GM21825 (cell line): ENCODE measurements around the gene ARHGAP19.

ENCODE experiments used
- ATAC-seq: cut with Tn5 transposase; IDR thresholded peaks from one replicate; pipeline ENCODE4 v1.9.1; 2021; ENCODE audit warnings: mild to moderate bottlenecking, moderate library complexity; ENCODE audit not compliant: unreplicated experiment

ARHGAP19 gene

DNA sequence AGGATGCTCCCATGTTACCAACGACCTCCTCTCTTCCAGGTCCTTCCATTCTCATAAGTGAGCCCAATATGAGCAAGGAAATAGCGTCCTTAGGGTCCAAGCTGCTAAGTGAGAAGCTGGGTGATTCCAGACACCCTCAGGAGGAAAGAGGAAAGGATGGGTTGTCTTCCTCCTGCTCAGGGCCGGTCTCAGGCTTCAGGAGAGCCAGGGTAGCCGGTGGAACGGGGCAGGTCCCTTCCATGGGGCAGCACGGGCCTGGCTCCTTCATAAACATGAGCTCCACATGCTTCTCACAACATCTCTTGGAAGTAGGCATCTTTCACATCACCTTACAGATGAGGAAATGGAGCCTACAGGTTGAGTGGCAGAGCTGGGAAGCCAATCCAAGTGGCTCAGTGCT is 119.4 kb downstream of the ARHGAP19 start:
- no peak for ATAC-seq
